MM.1S (cell line): ENCODE results near the gene RHOXF2.
A peak's percentile ranks its signal among the peaks of the same experiment; 100 is the strongest.

Experiments
- DNase-seq: peaks from one replicate; pipeline ENCODE4 v3.0.0-alpha.2; 2015
- H2AFZ ChIP-seq: fragments of 300-600 bp; sonication (generic); 2 replicates; pipeline ENCODE4 v1.6.0; 2016; ENCODE audit warnings: antibody characterized with exemption, low read length
- H3F3A ChIP-seq: fragments of 300-600 bp; sonication (generic); 2 replicates; pipeline ENCODE4 v1.6.1; 2016; ENCODE audit warnings: mild to moderate bottlenecking, antibody characterized with exemption, low read length, moderate library complexity, mixed read lengths; ENCODE audit not compliant: insufficient read depth
- H3K27ac ChIP-seq: fragments of 300-600 bp; sonication (generic); 2 replicates; pipeline ENCODE4 v1.5.1; 2016; ENCODE audit warnings: mild to moderate bottlenecking, low read length
- H3K27me3 ChIP-seq: fragments of 300-600 bp; sonication (generic); replicated peaks from 2 replicates; pipeline ENCODE4 v1.6.0; 2016; ENCODE audit warnings: low read length; ENCODE audit not compliant: insufficient read depth
- H3K36me3 ChIP-seq: fragments of 300-600 bp; sonication (generic); replicated peaks from 2 replicates; pipeline ENCODE4 v1.6.1; 2016; ENCODE audit warnings: mild to moderate bottlenecking, low read length, mixed read lengths; ENCODE audit not compliant: insufficient read depth
- H3K4me1 ChIP-seq: fragments of 300-600 bp; sonication (generic); 2 replicates; pipeline ENCODE4 v1.6.1; 2016; ENCODE audit warnings: low read length, mixed read lengths
- H3K4me2 ChIP-seq: fragments of 300-600 bp; sonication (generic); 2 replicates; pipeline ENCODE4 v1.6.0; 2016; ENCODE audit warnings: low read depth, low read length
- H3K4me3 ChIP-seq: fragments of 300-600 bp; sonication (generic); 2 replicates; pipeline ENCODE4 v1.5.1; 2016; ENCODE audit warnings: low read length, mixed read lengths
- H3K79me2 ChIP-seq: fragments of 300-600 bp; sonication (generic); 2 replicates; pipeline ENCODE4 v1.6.1; 2016; ENCODE audit warnings: mixed run types, low read length, mixed read lengths
- H3K9ac ChIP-seq: fragments of 300-600 bp; sonication (generic); 2 replicates; pipeline ENCODE4 v1.6.1; 2016; ENCODE audit warnings: low read length, mixed read lengths
- H3K9me2 ChIP-seq: fragments of 300-600 bp; sonication (generic); replicated peaks from 2 replicates; pipeline ENCODE4 v1.6.1; 2016; ENCODE audit warnings: mild to moderate bottlenecking, low read length, mixed read lengths; ENCODE audit not compliant: insufficient read depth
- H3K9me3 ChIP-seq: fragments of 300-600 bp; sonication (generic); replicated peaks from 2 replicates; pipeline ENCODE4 v1.6.1; 2016; ENCODE audit warnings: mild to moderate bottlenecking, low read length, mixed read lengths; ENCODE audit not compliant: insufficient read depth
- H4K20me1 ChIP-seq: fragments of 300-600 bp; sonication (generic); 2 replicates; pipeline ENCODE4 v1.6.1; 2016; ENCODE audit warnings: mild to moderate bottlenecking, low read length, moderate library complexity, mixed read lengths; ENCODE audit not compliant: insufficient read depth
- EZH2 ChIP-seq: fragments of 300-600 bp; sonication (generic); optimal IDR thresholded peaks from 2 replicates; pipeline ENCODE3; 2017; ENCODE audit warnings: low read depth, mild to moderate bottlenecking, antibody characterized with exemption, low read length, mixed read lengths
- EZH2phosphoT487 ChIP-seq: fragments of 300-600 bp; sonication (generic); IDR thresholded peaks from 2 replicates; pipeline ENCODE4 v1.6.1; 2018; ENCODE audit warnings: antibody characterized with exemption, low read length
- TF ChIP-seq, protein P1 (sequence below): fragments of 300-600 bp; sonication (generic); IDR thresholded peaks from 2 replicates; pipeline ENCODE4 v1.5.1; 2016; ENCODE audit warnings: antibody characterized with exemption, low read length, mixed read lengths

RHOXF2 gene

DNA sequence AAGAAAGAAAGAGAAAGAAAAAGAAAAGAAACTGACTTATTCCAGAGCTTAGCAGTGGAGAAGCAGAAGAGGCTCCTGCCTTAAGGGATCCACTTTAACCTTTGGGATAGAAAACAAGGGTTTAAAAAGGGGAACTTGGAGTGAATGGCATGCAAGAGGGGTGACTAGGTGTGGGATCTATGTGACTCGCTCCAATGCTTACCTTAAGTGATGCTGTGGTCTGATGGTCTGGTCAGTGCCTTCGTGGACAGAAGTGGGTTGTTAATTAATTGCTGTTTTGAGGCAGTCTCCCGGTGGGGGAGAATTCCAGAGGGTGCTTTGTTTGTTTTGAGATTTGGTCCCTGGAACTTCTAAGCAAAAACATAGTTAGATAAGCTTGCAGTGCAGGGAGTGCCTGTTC is 21.6 kb upstream of the RHOXF2 start:
- H3K79me2 ChIP-seq: no peaks in the 10 kb centered on the region
- TF ChIP-seq, protein P1, sequence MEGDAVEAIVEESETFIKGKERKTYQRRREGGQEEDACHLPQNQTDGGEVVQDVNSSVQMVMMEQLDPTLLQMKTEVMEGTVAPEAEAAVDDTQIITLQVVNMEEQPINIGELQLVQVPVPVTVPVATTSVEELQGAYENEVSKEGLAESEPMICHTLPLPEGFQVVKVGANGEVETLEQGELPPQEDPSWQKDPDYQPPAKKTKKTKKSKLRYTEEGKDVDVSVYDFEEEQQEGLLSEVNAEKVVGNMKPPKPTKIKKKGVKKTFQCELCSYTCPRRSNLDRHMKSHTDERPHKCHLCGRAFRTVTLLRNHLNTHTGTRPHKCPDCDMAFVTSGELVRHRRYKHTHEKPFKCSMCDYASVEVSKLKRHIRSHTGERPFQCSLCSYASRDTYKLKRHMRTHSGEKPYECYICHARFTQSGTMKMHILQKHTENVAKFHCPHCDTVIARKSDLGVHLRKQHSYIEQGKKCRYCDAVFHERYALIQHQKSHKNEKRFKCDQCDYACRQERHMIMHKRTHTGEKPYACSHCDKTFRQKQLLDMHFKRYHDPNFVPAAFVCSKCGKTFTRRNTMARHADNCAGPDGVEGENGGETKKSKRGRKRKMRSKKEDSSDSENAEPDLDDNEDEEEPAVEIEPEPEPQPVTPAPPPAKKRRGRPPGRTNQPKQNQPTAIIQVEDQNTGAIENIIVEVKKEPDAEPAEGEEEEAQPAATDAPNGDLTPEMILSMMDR: no peak
- TF ChIP-seq EZH2phosphoT487: no peak
- TF ChIP-seq EZH2: no peak
- H3K9me2 ChIP-seq: no peaks in the 10 kb centered on the region
- no peaks in the 10 kb centered on the region for H3K27me3 ChIP-seq
- H3K4me2 ChIP-seq: no peak overlapping the region
- H2AFZ ChIP-seq: no peak overlapping the region
- no peaks in the 10 kb centered on the region for H3K36me3 ChIP-seq
- DNase-seq: no peak
- H3F3A ChIP-seq: no peaks in the 10 kb centered on the region
- peaks cover 7% of the 10 kb centered on the region; the same call in 1 of the 2 replicates for H3K4me1 ChIP-seq
- H3K9ac ChIP-seq: no peak overlapping the region
- H3K27ac ChIP-seq: no peak overlapping the region
- H3K4me3 ChIP-seq: no peak overlapping the region
- no peaks in the 10 kb centered on the region for H4K20me1 ChIP-seq
- H3K9me3 ChIP-seq: no peaks in the 10 kb centered on the region

DNA sequence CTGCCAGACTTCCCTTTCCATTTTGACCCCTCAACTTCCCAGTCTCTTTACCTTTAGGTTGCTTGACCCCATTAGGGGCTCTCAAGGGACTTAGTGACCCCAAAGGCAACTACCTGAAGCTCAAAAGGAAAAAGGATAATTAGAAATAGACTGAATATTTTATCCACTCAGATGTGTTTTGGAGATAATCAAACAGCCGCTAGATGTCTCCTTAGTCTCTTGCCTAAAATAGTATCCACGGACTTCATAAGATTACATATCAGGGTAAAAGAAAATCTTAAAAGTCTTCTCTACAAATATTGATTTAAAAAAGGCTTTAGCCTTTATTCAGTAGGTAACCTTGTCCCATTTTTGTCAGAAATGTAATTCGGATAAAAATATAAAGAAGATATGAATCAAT is 21.0 kb upstream of the RHOXF2 start:
- no peaks in the 10 kb centered on the region for H3K79me2 ChIP-seq
- H2AFZ ChIP-seq: no peak overlapping the region
- no peaks in the 10 kb centered on the region for H3K9me2 ChIP-seq
- no peaks in the 10 kb centered on the region for H3K9me3 ChIP-seq
- H3K27me3 ChIP-seq: no peaks in the 10 kb centered on the region
- no peaks in the 10 kb centered on the region for H4K20me1 ChIP-seq
- H3K9ac ChIP-seq: no peak overlapping the region
- H3K27ac ChIP-seq: no peak overlapping the region
- H3K4me1 ChIP-seq: peaks cover 7% of the 10 kb centered on the region; the same call in 1 of the 2 replicates
- H3K4me3 ChIP-seq: no peak overlapping the region
- no peaks in the 10 kb centered on the region for H3K36me3 ChIP-seq
- no peaks in the 10 kb centered on the region for H3F3A ChIP-seq
- no peak for DNase-seq
- no peak overlapping the region for H3K4me2 ChIP-seq
- TF ChIP-seq EZH2phosphoT487 (no peak), EZH2 (no peak)
- TF ChIP-seq, protein P1: no peak

DNA sequence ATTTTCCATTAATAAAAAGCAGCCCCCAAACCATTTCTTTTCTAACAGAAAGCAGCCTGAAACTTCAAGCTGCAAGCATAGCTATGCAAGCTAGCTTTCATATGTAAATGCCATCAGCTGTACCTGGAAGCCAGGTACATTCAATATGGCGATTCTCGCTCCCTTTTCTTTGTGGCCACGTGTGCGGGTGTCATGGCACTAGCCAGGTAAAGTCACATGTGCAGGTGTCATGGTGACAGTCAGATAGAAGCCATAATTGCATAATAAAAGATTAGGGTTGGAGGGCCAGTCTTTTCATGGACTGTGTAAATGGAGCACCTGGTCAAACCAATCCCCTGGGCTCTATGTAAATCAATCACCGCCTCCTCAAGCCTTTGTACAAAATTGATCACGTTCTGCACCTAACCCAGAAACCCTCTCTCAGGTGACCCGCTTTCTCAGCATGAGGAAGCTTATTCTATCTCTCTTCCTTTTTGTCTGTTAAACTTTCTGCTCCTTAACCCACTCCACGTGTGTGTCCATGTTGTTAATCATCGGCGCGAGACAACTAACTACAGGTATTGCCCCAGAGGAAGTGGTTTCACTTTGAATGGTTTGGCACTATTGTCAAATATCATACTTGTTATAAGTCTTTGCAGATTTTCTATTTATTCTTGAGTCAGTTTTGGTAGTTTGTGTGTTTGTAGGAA is 18.0 kb upstream of the RHOXF2 start:
- Histone ChIP-seq H3K4me2 (peak overlapping the region; percentile 37), H3K4me3 (peak overlapping the region; percentile 32; the same call in 1 of the 2 replicates), H3K27me3 (no peaks in the 10 kb centered on the region), H3K4me1 (peaks cover 6% of the 10 kb centered on the region; the same call in 1 of the 2 replicates), H3K9me3 (no peaks in the 10 kb centered on the region), H2AFZ (no peak overlapping the region), H3K27ac (no peak overlapping the region), H3K79me2 (no peaks in the 10 kb centered on the region), H3K9me2 (no peaks in the 10 kb centered on the region), H4K20me1 (no peaks in the 10 kb centered on the region), H3K9ac (no peak overlapping the region), H3K36me3 (no peaks in the 10 kb centered on the region), H3F3A (no peaks in the 10 kb centered on the region)
- DNase-seq: no peak
- TF ChIP-seq, protein P1: no peak
- TF ChIP-seq EZH2phosphoT487 (no peak), EZH2 (no peak)
